GM11168 (cell line): ENCODE data around the gene APBB1IP.

ENCODE experiments used
- in situ Hi-C: fragments of 300-500 bp; cut with MboI; formaldehyde crosslinking; loops from one replicate; pipeline ENCODE4 v1.12.0; 2022; ENCODE audit warnings: low sequenced_read_pairs; ENCODE audit not compliant: unreplicated experiment

Gene APBB1IP

DNA sequence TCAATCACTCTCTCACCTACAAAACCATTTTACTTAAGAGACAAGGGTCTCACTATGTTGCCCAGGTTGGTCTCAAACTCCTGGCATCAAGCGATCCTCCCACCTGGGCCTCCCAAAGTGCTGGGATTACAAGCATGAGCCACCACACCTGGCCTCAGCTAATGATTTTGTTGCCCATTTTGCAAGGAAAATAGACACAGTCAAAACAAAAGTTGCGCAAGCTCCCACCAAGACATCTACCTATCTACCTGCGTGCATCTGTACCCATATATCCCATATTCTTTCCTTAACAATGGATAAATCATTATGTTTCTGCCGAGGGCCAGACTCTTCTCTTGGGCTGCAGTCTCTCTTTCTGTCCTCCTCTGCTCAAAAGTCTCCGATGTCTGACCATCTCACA lies 67.3 kb downstream of the APBB1IP start:
- in situ Hi-C loops, result no loop called here

- in situ Hi-C loops, result no loop called here
Observed at GRCh38 chr10:26506736-26507135, 68.6 kb downstream of the APBB1IP start.

GRCh38 chr10:26507441-26507840 lies 69.3 kb downstream of the APBB1IP start:
- in situ Hi-C loops, result no loop called here

DNA sequence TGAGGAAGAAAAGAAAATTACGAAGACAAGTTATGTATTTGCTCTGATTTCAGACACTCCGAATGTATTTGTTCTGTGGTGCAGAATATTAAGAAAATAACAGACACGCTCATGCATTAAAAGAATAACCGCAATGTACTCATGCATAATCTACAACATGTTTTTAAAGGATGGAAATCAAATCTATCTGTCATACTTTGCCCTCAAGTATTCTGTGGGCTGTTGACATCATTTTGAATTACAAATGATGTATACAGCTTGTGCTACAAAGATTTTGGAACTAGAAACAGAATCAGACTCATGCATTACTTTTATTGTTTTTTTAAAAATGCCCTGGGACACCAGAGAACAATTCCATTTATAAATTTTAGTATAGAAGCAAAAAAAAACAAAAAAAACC lies 69.9 kb downstream of the APBB1IP start:
- in situ Hi-C loops, result no loop called here

DNA sequence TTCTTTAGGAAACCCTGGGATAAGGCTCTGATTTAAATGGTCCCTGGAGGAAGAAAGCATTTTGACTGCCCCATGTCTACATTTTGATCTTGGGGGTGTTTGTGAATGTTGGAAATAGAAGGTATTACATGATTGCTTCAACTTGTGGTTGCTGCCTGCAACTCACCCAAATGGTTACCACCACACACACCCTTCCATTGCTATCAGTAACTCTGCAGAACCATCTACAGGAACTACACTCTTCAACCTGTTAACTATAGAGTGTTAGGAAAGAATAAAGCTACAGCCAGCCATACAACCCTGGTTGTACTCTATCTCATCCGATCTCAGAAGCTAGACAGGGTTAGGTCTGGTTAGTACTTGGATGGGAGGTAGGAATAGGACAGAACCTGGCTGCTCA lies 71.2 kb downstream of the APBB1IP start:
- in situ Hi-C loops, result no loop called here

DNA sequence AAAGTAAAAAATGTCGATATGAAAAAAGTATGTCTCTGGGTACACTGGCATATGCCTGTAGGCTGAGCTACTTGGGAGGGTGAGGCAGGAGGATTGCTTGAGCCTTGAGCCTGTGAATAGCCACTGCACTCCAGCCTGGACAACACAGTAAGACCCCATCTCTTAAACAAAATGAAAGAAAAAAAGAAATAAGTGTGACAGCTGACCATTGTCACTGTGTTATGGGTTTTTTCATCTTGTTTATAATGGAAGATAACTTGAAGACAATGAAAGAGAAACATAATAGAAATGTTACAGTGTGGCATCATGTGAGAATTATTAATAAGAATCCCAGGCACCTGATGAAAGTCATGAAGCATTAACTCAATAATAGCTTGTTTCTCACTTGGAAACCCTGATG lies 75.0 kb downstream of the APBB1IP start:
- in situ Hi-C loops, result no loop called here

DNA sequence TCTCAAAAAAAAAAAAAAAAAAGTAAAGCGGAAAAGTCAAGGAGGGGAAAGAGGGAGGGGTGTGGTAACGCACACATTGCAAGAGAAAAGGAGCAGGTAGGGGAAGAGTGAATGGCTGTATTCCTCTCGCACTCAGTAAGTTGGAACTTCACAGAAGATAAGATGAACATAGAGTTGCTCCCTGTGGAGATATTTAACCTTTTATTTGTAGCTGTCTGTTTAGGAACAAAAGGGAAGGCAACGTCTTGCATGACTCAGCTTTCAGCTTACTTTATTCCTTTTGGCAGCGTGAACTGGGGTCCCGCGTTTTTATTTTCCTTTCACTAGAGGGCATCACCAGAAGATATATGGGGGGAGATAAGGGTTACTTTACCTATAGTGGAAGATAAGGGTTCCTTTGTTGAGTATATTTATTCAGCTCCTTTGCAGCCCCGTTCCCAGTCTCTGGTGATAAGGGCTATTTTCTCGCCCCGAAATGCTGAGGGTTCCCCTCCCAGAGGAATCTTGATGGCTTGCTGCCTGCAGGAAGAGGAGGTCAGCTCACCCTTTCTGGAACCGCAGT lies 78.5 kb downstream of the APBB1IP start:
- in situ Hi-C loops, result no loop called here

DNA sequence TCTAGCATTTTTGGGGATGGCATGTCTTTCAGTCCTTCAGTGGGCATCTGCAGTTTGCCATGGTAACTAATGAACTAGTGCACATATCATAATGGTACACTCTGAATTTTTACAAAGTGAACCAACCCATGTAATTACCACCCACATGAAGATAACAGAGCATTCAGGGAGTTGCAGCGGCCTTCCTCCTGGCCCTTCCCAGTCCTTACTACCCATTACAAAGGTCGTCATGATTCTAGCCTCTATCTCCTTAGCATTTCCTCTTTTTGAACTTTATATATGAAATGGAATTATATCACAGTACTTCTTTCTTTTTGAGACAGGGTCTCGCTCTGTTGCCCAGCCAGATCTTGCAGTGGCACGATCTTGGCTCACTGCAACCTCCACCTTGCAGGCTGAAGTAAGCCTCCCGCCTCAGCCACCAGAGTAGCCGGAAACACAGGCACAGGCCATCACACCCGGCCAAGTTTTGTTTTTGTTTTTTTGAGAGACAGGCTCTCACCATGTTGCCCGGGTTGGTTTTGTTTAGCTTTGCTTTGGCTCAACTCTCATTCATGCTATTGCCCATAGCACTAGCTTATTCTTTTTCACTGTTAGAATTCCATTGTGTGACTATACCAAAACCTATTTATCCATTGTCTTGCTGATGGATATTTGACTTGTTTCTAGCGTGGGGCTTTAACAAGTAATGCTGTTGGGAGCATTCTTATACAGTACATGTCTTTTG lies 79.2 kb downstream of the APBB1IP start:
- in situ Hi-C loops, result no loop called here

DNA sequence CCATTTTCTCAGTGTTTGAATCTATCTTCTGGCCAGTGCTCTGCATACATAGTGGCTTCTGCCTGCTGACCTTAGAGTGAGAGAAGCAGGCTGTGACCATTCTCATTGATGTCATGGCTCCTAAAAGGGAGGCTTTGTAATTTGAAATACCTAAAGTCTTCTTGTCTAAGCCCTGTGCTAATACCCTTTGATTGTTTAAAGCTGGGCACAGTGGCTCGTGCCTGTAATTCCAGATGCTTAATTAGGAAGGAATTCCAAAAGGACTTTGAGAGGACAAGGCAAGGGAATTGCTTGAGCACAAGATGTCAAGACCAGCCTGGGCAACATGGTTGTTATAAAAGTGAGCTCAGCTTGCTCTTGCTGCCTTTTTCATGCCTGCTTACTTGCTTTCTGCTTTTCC lies 81.7 kb downstream of the APBB1IP start:
- in situ Hi-C loops, result no loop called here

DNA sequence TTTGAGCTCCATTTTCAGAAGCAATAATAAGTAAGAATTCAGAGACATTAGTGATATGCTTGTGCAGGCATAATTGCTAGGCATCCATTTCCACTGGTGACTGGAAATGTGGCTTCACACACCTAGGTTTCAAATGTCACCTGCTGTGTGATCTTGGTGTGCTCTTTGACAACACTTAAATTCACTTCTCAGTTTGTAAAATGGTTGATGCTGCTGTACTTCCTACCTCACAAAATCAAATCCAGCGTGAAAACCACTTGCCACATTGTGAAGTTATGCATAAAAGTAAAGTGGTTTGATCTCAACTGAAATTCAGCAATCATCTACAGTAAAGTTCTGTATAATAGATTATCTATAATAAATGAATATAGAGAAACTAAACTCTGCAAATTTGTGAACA lies 82.4 kb downstream of the APBB1IP start:
- in situ Hi-C loops, result no loop called here

DNA sequence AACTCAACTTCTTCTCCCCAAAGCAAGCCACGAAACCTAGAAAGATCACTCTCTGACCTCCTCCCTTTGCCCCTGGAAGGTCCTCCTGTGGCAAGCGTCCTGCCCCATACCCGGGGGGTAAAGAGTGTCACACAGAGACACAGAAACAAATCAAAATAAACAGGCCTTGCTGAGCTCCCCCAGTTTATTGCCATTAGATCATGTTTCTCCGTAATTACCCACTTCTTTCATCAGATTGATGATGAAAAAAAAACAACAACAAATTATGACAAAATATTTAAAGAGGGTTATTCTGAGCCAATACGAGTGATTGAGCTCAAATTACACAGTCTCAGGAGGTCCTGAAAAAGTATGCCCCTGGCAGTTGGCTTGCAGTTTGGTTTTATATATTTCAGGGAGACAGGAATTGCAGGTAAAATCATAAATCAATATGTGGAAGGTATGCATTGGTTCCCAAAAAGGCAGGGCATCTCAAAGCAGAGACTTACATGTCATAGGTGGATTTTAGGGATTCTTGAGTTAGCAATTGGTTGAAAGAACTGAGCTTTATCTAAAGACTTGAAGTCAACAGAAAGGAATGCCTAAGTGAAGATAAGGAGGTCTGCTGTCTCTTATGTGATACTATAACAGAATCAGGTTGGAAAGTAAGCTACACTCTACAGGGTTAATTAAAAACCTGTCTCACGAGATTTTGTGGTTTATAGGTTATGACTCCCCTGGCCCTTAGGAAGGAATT lies 86.2 kb downstream of the APBB1IP start:
- in situ Hi-C loops, result no loop called here

DNA sequence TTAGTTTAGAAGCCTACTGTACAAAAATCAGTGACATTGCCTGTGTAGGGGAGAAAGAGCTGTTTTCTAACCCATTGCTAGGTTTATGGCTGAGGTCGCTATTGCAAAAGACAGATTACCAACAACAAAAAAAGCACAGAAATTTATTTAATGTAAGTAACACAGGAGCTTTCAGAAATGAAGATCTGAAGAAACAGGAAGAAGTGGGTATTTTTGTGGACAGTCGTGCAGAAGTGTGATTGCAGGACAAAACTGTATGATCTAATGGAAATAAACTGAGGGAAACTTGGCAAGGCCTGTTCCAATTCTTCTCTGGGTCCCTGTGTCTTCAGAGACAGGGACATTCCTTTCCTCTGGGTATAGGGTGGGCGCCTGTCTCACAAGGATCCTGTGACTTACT lies 87.4 kb downstream of the APBB1IP start:
- in situ Hi-C loops, result no loop called here

DNA sequence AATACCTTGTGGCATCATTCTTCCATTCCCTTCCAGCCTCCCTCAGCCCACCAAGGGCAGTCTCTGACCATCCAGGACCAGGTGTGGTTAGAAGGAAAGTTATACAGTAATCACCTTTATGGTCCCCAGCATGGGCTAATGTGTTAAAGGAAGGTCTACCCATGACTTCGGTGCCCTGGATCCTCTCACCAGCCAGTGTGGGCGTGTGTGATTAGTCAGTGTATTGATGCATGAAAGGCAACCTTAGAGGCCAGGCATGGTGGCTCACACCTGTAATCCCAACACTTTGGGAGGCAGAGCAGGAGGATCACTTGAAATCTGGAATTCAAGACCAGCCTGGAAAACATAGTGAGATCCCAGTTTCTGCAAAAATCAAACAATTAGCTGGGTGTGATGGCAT lies 88.9 kb downstream of the APBB1IP start:
- in situ Hi-C loops, result no loop called here

- in situ Hi-C loops, result no loop called here
Observed at GRCh38 chr10:26528048-26528447, 89.9 kb downstream of the APBB1IP start.

- in situ Hi-C loops, result no loop called here
Observed at GRCh38 chr10:26528715-26529393, 90.7 kb downstream of the APBB1IP start.

- in situ Hi-C loops, result no loop called here
Observed at GRCh38 chr10:26534384-26534783, 96.2 kb downstream of the APBB1IP start.

GRCh38 chr10:26540601-26541000 lies 102.5 kb downstream of the APBB1IP start:
- in situ Hi-C loops, result no loop called here

DNA sequence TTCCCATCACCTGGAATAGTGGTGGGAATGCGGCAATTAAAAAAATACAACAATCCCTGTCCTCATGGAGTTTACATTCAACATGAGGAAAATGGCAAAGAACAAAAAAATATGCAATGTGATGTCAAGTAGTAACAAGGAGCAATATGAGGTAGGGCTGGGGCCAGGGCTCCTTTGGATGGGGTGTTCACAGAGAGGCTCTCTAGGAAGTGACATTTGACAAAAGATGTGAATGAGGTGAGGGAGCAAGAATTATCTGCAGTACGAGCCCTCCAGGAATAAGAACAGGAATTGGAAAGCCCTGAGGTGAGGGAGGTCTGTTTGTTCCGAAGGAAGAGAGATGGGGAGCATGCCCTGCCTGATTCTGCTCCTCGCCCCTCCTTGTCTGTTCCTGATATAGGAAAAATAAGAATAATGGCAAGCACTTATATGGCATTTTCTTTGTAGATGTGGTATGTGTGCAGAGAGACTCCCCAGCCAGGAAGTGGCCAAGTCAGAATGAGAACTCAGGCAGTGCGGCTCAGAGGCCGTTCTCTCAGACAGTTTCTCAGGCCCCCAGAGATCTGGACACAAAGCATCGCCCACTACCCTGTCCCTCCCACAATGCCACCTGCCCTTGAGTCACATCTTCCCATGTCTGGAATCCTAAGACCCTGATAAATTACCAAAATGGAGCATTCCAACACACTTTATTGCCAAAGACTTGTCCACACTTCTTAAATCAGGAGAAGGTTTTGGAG lies 105.6 kb downstream of the APBB1IP start:
- in situ Hi-C loops, result no loop called here

DNA sequence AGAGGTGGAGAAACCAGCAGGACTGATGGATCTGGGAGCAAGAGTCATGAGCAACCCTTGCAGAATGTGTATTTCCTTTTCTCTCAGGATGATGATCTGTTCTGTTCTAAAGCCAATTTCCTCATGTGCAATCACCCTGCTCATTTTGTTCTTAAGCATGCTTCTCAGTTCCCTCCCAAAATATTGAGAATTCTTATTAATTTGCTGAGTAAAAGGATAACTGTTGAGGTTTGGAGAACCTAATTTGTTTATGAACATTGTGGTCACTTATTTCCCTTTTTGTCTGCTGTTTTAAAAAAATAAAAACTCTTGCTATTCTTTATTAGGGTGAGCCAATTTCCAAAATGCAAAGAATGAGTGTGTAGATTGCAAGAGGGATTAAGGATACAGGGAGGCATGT lies 106.8 kb downstream of the APBB1IP start:
- in situ Hi-C loops, result no loop called here

GRCh38 chr10:26550774-26551526 lies 112.8 kb downstream of the APBB1IP start:
- in situ Hi-C loops, result loop anchor here (10.0 kb wide), 1 partner anchor 216 kb away; no protein-coding TSS in a partner anchor
